Gastrocnemius medialis (tissue), 4 donors: ENCODE measurements around the gene NCAM2.

Experiments used
- POLR2A ChIP-seq, 2 donors: fragments of 450-650 bp; IDR thresholded peaks; one replicate each; pipeline ENCODE4 v1.6.1; 2017; ENCODE audit warnings: antibody characterized with exemption in 2 of 2, mild to moderate bottlenecking in 2 of 2, moderate library complexity in 2 of 2
- TF ChIP-seq, protein P1 (sequence below), 5 experiments: fragments of 450-650 bp in 3 of 5; fragments of 200-600 bp in 2 of 5; sonication (generic) in 2 of 5; IDR thresholded peaks in 4 of 5; conservative IDR thresholded peaks in 1 of 5; 1 replicate in 4 of 5; 2 replicates in 1 of 5; pipeline ENCODE4 v1.5.1; 2016 to 2019; ENCODE audit warnings: antibody characterized with exemption in 5 of 5, mild to moderate bottlenecking in 3 of 5, moderate library complexity in 3 of 5

DNA sequence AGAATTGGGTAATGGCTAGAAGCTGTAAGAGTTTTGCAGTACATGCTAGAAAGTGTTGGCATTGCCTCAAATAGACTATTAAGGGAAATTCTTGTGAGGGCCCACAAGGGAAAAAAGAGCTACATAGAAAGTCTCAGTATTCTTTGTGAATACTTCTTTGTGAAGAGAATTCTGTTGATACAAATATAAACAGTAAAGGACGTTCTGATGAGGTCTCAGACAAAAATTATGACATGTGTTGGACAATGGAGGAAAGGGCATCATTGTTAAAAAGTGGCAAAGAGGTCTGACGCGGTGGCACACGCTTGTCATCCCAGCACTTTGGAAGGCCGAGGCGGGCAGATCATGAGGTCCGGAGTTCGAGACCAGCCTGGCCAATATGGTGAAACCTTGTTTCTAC, 458.9 kb downstream of the NCAM2 start:
- TF ChIP-seq, protein P1, sequence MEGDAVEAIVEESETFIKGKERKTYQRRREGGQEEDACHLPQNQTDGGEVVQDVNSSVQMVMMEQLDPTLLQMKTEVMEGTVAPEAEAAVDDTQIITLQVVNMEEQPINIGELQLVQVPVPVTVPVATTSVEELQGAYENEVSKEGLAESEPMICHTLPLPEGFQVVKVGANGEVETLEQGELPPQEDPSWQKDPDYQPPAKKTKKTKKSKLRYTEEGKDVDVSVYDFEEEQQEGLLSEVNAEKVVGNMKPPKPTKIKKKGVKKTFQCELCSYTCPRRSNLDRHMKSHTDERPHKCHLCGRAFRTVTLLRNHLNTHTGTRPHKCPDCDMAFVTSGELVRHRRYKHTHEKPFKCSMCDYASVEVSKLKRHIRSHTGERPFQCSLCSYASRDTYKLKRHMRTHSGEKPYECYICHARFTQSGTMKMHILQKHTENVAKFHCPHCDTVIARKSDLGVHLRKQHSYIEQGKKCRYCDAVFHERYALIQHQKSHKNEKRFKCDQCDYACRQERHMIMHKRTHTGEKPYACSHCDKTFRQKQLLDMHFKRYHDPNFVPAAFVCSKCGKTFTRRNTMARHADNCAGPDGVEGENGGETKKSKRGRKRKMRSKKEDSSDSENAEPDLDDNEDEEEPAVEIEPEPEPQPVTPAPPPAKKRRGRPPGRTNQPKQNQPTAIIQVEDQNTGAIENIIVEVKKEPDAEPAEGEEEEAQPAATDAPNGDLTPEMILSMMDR (IDR thresholded peaks at IDR 0.05 in 4 of 5, conservative IDR thresholded peaks at IDR 0.05 in 1 of 5) = no peak
- TF ChIP-seq POLR2A (IDR thresholded peaks at IDR 0.05) = no peak
